Measurements from ENCODE around the gene ANKRD6. TPM values are rescaled to one million over a fixed set of nuclear protein-coding genes. Genes with fewer than 3 reads are reported as not detected.

The ANKRD6 gene
- total RNA-seq, 4 donors from 2014 or later: 9.8 to 19.0 (median 12.2) TPM

- Histone ChIP-seq H3K4me1 (peaks cover 0 to 12% (median 0%) of the 10 kb centered on the region in 3 donors), H3K4me3 (no peak overlapping the region), H3K9me3 (no peaks in the 10 kb centered on the region), H3K36me3 (no peaks in the 10 kb centered on the region), H3K27ac (no peak overlapping the region), H3K27me3 (no peaks in the 10 kb centered on the region)
- ATAC-seq: no peak
- no peak for TF ChIP-seq POLR2A (IDR thresholded peaks at IDR 0.05)
- no peak for TF ChIP-seq POLR2AphosphoS5 (IDR thresholded peaks at IDR 0.05)
- TF ChIP-seq EP300 (IDR thresholded peaks at IDR 0.05): no peak
- TF ChIP-seq, protein P1, sequence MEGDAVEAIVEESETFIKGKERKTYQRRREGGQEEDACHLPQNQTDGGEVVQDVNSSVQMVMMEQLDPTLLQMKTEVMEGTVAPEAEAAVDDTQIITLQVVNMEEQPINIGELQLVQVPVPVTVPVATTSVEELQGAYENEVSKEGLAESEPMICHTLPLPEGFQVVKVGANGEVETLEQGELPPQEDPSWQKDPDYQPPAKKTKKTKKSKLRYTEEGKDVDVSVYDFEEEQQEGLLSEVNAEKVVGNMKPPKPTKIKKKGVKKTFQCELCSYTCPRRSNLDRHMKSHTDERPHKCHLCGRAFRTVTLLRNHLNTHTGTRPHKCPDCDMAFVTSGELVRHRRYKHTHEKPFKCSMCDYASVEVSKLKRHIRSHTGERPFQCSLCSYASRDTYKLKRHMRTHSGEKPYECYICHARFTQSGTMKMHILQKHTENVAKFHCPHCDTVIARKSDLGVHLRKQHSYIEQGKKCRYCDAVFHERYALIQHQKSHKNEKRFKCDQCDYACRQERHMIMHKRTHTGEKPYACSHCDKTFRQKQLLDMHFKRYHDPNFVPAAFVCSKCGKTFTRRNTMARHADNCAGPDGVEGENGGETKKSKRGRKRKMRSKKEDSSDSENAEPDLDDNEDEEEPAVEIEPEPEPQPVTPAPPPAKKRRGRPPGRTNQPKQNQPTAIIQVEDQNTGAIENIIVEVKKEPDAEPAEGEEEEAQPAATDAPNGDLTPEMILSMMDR (IDR thresholded peaks at IDR 0.05): no peak
- WGBS, 2 donors (ENCODE audit: low coverage in 1 of 2): 79 to 87% methylated on average over 2 to 4 of the region's 4 CpGs
Measured at GRCh38 chr6:89471287-89471867, 38.4 kb downstream of the ANKRD6 start.

DNA sequence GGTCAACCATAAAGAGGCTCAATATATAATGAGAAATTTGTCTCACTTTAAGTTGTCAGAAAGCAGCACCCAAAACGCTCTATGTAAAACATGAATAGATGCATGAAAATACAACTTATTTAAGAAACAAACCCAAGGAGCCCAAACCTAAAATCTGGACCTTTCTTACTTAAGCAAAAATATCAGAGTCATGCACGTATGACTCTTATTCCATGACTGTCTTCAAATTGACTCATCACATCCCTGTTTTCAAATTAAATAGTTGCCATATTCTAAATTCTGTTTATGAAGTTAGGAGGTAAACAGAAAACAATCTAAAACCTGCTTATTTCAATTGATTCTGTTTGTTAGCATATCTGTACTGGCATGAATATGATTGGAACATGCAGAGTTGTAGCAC, 42.1 kb downstream of the ANKRD6 start:
- ATAC-seq: no peak
- 62 to 75% methylated on average over 2 of the region's 2 CpGs for WGBS, 2 donors (ENCODE audit: low coverage in 1 of 2)
- Histone ChIP-seq H3K36me3 (no peaks in the 10 kb centered on the region), H3K27me3 (no peaks in the 10 kb centered on the region), H3K4me1 (peaks cover 0 to 12% (median 0%) of the 10 kb centered on the region in 3 donors), H3K27ac (no peak overlapping the region), H3K9me3 (no peaks in the 10 kb centered on the region), H3K4me3 (no peak overlapping the region)
- no peak for TF ChIP-seq POLR2AphosphoS5 (IDR thresholded peaks at IDR 0.05)
- no peak for TF ChIP-seq EP300 (IDR thresholded peaks at IDR 0.05)
- TF ChIP-seq, protein P1 (IDR thresholded peaks at IDR 0.05): no peak
- no peak for TF ChIP-seq POLR2A (IDR thresholded peaks at IDR 0.05)

GRCh38 chr6:89475634-89476033, 42.7 kb downstream of the ANKRD6 start:
- TF ChIP-seq POLR2AphosphoS5 (IDR thresholded peaks at IDR 0.05) (no peak), EP300 (IDR thresholded peaks at IDR 0.05) (no peak), POLR2A (IDR thresholded peaks at IDR 0.05) (no peak)
- TF ChIP-seq, protein P1 (IDR thresholded peaks at IDR 0.05): no peak
- Histone ChIP-seq H3K27me3 (no peaks in the 10 kb centered on the region), H3K36me3 (no peaks in the 10 kb centered on the region), H3K4me3 (no peak overlapping the region), H3K9me3 (no peaks in the 10 kb centered on the region), H3K27ac (no peak overlapping the region), H3K4me1 (peaks cover 0 to 12% (median 0%) of the 10 kb centered on the region in 3 donors)
- no peak for ATAC-seq

- no peaks in the 10 kb centered on the region for H3K9me3 ChIP-seq
- H3K27ac ChIP-seq: no peak overlapping the region
- 84 to 91% methylated on average over 2 of the region's 2 CpGs for WGBS, 2 donors (ENCODE audit: low coverage in 1 of 2)
- ATAC-seq: no peak
- no peak overlapping the region for H3K4me3 ChIP-seq
- H3K4me1 ChIP-seq: peaks cover 0 to 41% (median 12%) of the 10 kb centered on the region in 3 donors
- TF ChIP-seq, protein P1 (IDR thresholded peaks at IDR 0.05): no peak
- no peak for TF ChIP-seq POLR2AphosphoS5 (IDR thresholded peaks at IDR 0.05)
- no peak for TF ChIP-seq EP300 (IDR thresholded peaks at IDR 0.05)
- TF ChIP-seq POLR2A (IDR thresholded peaks at IDR 0.05): no peak
- H3K36me3 ChIP-seq: no peaks in the 10 kb centered on the region
- no peaks in the 10 kb centered on the region for H3K27me3 ChIP-seq
Measured at GRCh38 chr6:89479897-89480296, 46.9 kb downstream of the ANKRD6 start.

DNA sequence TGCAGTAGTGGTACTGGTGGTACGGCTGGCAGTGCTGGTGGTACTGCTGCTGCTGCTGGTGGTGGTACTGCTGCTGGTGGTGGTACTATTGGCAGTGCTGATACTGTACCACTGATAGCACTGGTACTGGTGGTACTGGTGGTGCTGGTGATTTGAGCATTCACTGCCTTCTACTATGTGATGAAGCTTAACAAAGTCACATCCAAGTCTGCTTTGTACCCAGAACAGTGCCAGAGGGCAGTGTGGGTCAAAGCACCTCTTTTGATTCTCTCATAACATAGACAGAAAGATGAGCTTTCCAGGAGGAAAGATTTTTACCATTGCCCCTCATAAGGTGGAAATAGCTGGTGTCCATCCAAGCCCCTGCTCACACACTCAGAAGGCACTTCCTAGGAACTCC, 48.7 kb downstream of the ANKRD6 start:
- no peaks in the 10 kb centered on the region for H3K36me3 ChIP-seq
- no peaks in the 10 kb centered on the region for H3K27me3 ChIP-seq
- ATAC-seq: peak; percentile 41
- H3K9me3 ChIP-seq: no peaks in the 10 kb centered on the region
- no peak overlapping the region for H3K27ac ChIP-seq
- WGBS, 2 donors (ENCODE audit: low coverage in 1 of 2): no CpG with 5 or more reads among the region's 1 CpG
- H3K4me1 ChIP-seq: peaks cover 0 to 29% (median 12%) of the 10 kb centered on the region in 3 donors
- H3K4me3 ChIP-seq: no peak overlapping the region
- TF ChIP-seq, protein P1 (IDR thresholded peaks at IDR 0.05): no peak
- TF ChIP-seq EP300 (IDR thresholded peaks at IDR 0.05) (no peak), POLR2AphosphoS5 (IDR thresholded peaks at IDR 0.05) (no peak), POLR2A (IDR thresholded peaks at IDR 0.05) (no peak)
